HG02981 (cell line): ENCODE data around the gene NAGLU.
"Not testable (repeated sequence)": the region's sequence is repeated elsewhere in the genome, so short reads cannot be mapped to it uniquely, and the experiment has no call there.

Experiments used
- ATAC-seq: cut with Tn5 transposase; IDR thresholded peaks from one replicate; pipeline ENCODE4 v1.9.1; 2021; ENCODE audit warnings: mild to moderate bottlenecking, moderate library complexity; ENCODE audit not compliant: unreplicated experiment

The NAGLU gene

GRCh38 chr17:42520540-42520951 lies 15.5 kb upstream of the NAGLU start:
- no peak for ATAC-seq

GRCh38 chr17:42521036-42521435 lies 15.0 kb upstream of the NAGLU start:
- ATAC-seq: no peak

- no peak for ATAC-seq
These were observed 14.3 kb upstream of the NAGLU start for GRCh38 chr17:42521666-42522262.

GRCh38 chr17:42522263-42522790 lies 13.7 kb upstream of the NAGLU start:
- ATAC-seq: no peak

GRCh38 chr17:42522798-42523278 lies 13.2 kb upstream of the NAGLU start:
- ATAC-seq: no peak

- ATAC-seq: no peak
These were observed 10.8 kb upstream of the NAGLU start for GRCh38 chr17:42525221-42525620.

GRCh38 chr17:42526031-42526444 lies 10.0 kb upstream of the NAGLU start:
- no peak for ATAC-seq

- ATAC-seq: no peak
These were observed 8.1 kb upstream of the NAGLU start for GRCh38 chr17:42527932-42528331.

GRCh38 chr17:42529061-42529460 lies 7.0 kb upstream of the NAGLU start:
- ATAC-seq: no peak

- ATAC-seq: no peak
These were observed 5.0 kb upstream of the NAGLU start for GRCh38 chr17:42530952-42531454.

GRCh38 chr17:42531455-42532354 lies 4.3 kb upstream of the NAGLU start:
- no peak for ATAC-seq

GRCh38 chr17:42535155-42536047 lies 640 bp upstream of the NAGLU start:
- ATAC-seq: peak; percentile 6

- peak; percentile 56 for ATAC-seq
These were observed 523 bp downstream of the NAGLU start for GRCh38 chr17:42536372-42537155.

- no peak for ATAC-seq
These were observed 1.2 kb downstream of the NAGLU start for GRCh38 chr17:42537156-42537805.

GRCh38 chr17:42537826-42538451 lies 1.9 kb downstream of the NAGLU start:
- no peak for ATAC-seq

GRCh38 chr17:42538482-42538881 lies 2.4 kb downstream of the NAGLU start:
- no peak for ATAC-seq

- not testable (repeated sequence) for ATAC-seq
These were observed 4.5 kb downstream of the NAGLU start for GRCh38 chr17:42540558-42540957.

- ATAC-seq: no peak
These were observed 5.2 kb downstream of the NAGLU start for GRCh38 chr17:42541041-42541833.
